Endothelial cell of umbilical vein (primary cell): Measurements from ENCODE around the gene ALK. TPM values are rescaled to one million over a fixed set of nuclear protein-coding genes. Genes with fewer than 3 reads are reported as not detected.

ENCODE experiments used
- BruUV-seq: library from RNA; stranded (reverse); fragments of 400-500 nt; replicated peaks from 2 replicates; lab custom pipeline; 2021; lab: Mats Ljungman, UMichigan
- CTCF ChIA-PET: fragments of 300-600, 350-600 bp; sonication (Branson Sonifier 250); formaldehyde crosslinking; loops from one replicate; lab custom pipeline; 2021; ENCODE audit warnings: antibody characterized with exemption, inconsistent platforms; lab: Charles Lee
- POLR2A ChIA-PET: fragments of 300-600, 350-600 bp; sonication (Branson Sonifier 250); formaldehyde crosslinking; loops from one replicate; lab custom pipeline; 2021; ENCODE audit warnings: antibody characterized with exemption, inconsistent platforms; lab: Charles Lee
- DNase-seq: peaks from one replicate; pipeline ENCODE4 v3.0.0-alpha.2; 2011; ENCODE audit warnings: low read depth, low spot score
- FAIRE-seq: peaks from 2 replicates; lab custom pipeline; 2011; peaks lifted over from hg19 to GRCh38; lab: Jason Lieb, UNC
- H2AFZ ChIP-seq: 2 replicates; pipeline ENCODE4 v1.6.0; 2012; ENCODE audit warnings: low read depth, low read length, control low read depth, inconsistent platforms
- H3K27ac ChIP-seq: 2 replicates; pipeline ENCODE4 v1.5.1; 2011; ENCODE audit warnings: low read depth, mild to moderate bottlenecking, control low read depth, low read length, moderate library complexity; ENCODE audit not compliant: insufficient read depth
- H3K27me3 ChIP-seq, 2 experiments: 2 replicates each; pipeline versions ENCODE4 v1.6.0 to v1.6.1; 2011; ENCODE audit warnings: low read length in 2 of 2, mixed read lengths in 1 of 2; ENCODE audit not compliant: control insufficient read depth in 2 of 2, insufficient read depth in 2 of 2
- H3K36me3 ChIP-seq, 2 experiments: 2 replicates in 1 of 2; 3 replicates in 1 of 2; pipeline ENCODE4 v1.5.1; 2011; ENCODE audit warnings: low read length in 2 of 2, mild to moderate bottlenecking in 1 of 2, moderate library complexity in 1 of 2; ENCODE audit not compliant: control insufficient read depth in 2 of 2, insufficient read depth in 2 of 2; ENCODE audit errors: extremely low read depth in 1 of 2
- H3K4me1 ChIP-seq: 3 replicates; pipeline ENCODE4 v1.5.1; 2011; ENCODE audit warnings: mild to moderate bottlenecking, low read length; ENCODE audit not compliant: control insufficient read depth, insufficient read depth; ENCODE audit errors: extremely low read depth
- H3K4me2 ChIP-seq: 2 replicates; pipeline ENCODE4 v1.6.1; 2011; ENCODE audit warnings: low read length, control low read depth, mixed read lengths; ENCODE audit not compliant: insufficient read depth
- H3K4me3 ChIP-seq, 3 experiments: fragments of 200-600 bp in 1 of 3; sonication (generic), shearing (Covaris generic) in 1 of 3; replicated peaks in 1 of 3; 2 replicates each; pipeline ENCODE4 v1.5.1; 2011 to 2016; ENCODE audit warnings: control low read depth in 3 of 3, low read length in 3 of 3, mild to moderate bottlenecking in 2 of 3, inconsistent platforms in 1 of 3, low read depth in 1 of 3, moderate library complexity in 1 of 3; ENCODE audit not compliant: insufficient read depth in 1 of 3
- H3K79me2 ChIP-seq: 2 replicates; pipeline ENCODE4 v1.6.0; 2012; ENCODE audit warnings: low read length, inconsistent platforms; ENCODE audit not compliant: control insufficient read depth, insufficient read depth
- H3K9ac ChIP-seq: replicated peaks from 2 replicates; pipeline ENCODE3; 2011; ENCODE audit warnings: low read length, control low read depth; ENCODE audit not compliant: insufficient read depth; ENCODE audit errors: extremely low read depth
- H3K9me1 ChIP-seq: replicated peaks from 3 replicates; pipeline ENCODE4 v1.6.0; 2011; ENCODE audit warnings: mild to moderate bottlenecking, low read length; ENCODE audit not compliant: control insufficient read depth, insufficient read depth; ENCODE audit errors: extremely low read depth
- H3K9me3 ChIP-seq: replicated peaks from 2 replicates; pipeline ENCODE4 v1.5.1; 2012; ENCODE audit warnings: low read length, inconsistent platforms; ENCODE audit not compliant: control insufficient read depth, insufficient read depth
- H4K20me1 ChIP-seq: replicated peaks from 2 replicates; pipeline ENCODE3; 2011; ENCODE audit warnings: mild to moderate bottlenecking, low read length; ENCODE audit not compliant: control insufficient read depth, insufficient read depth; ENCODE audit errors: extremely low read depth
- CTCF ChIP-seq, 2 donors: IDR thresholded peaks; 1 replicate in 1 of 2; 2 replicates in 1 of 2; pipeline ENCODE4 v1.5.1; 2011; ENCODE audit warnings: low read length in 2 of 2, mild to moderate bottlenecking in 2 of 2, moderate library complexity in 2 of 2, control low read depth in 1 of 2, inconsistent platforms in 1 of 2, low read depth in 1 of 2; ENCODE audit not compliant: insufficient read depth in 1 of 2; ENCODE audit errors: extremely low read depth in 1 of 2
- EZH2 ChIP-seq: IDR thresholded peaks from 2 replicates; pipeline ENCODE4 v1.6.1; 2012; ENCODE audit warnings: borderline replicate concordance, low read depth, mild to moderate bottlenecking, moderate library complexity, low read length, inconsistent platforms; ENCODE audit not compliant: severe bottlenecking
- FOS ChIP-seq: IDR thresholded peaks from 2 replicates; pipeline ENCODE4 v1.6.1; 2011; ENCODE audit warnings: mild to moderate bottlenecking, low read length, moderate library complexity, borderline replicate concordance; ENCODE audit not compliant: insufficient read depth
- MAX ChIP-seq: IDR thresholded peaks from 2 replicates; pipeline ENCODE4 v1.6.1; 2011; ENCODE audit not compliant: insufficient read depth, insufficient read length
- MYC ChIP-seq: IDR thresholded peaks from one replicate; pipeline ENCODE4 v1.6.1; 2011; ENCODE audit warnings: mild to moderate bottlenecking, low read depth, low read length
- POLR2A ChIP-seq: IDR thresholded peaks from 2 replicates; pipeline ENCODE4 v1.6.1; 2012; ENCODE audit warnings: low read depth, mild to moderate bottlenecking, control low read depth, low read length
- dilution Hi-C: fragments of 300-500 bp; cut with MboI; formaldehyde crosslinking; loops from one replicate; pipeline ENCODE4 v1.15.0; 2019; ENCODE audit warnings: low sequenced_read_pairs; ENCODE audit not compliant: extremely low pct_ligation_motif_present
- intact Hi-C: fragments of 100-400 bp; cut with micrococcal nuclease; formaldehyde crosslinking; loops from one replicate; pipeline ENCODE4 v1.10.0; 2022
- polyA plus RNA-seq, 4 experiments: library from polyadenylated mRNA; depleted of rRNA in 3 of 4; stranded (reverse) in 3 of 4; unstranded in 1 of 4; fragments of >200 nt; gene quantifications; 2 replicates each; pipeline versions ENCODE4 v1.2.1 to v1.2.3, GENCODE V29; 2011 to 2012; ENCODE audit warnings: missing spikeins in 1 of 4
- total RNA-seq: library from RNA; stranded (reverse); gene quantifications from 2 replicates; pipeline ENCODE4 v1.2.3, GENCODE V29; 2021

The ALK gene
- total and polyA plus RNA-seq, 2 donors (not counting 3 experiments of a cell fraction or from before 2014, with no cell fraction given) = not detected

GRCh38 chr2:29923110-29923721 is 1.8 kb upstream of the ALK start:
- FAIRE-seq (peak; percentile 66), DNase-seq (peak; percentile 33)
- Histone ChIP-seq H3K27ac (no peak overlapping the region), H3K4me1 (no peaks in the 10 kb centered on the region), H3K9me1 (no peaks in the 10 kb centered on the region), H3K4me3 (no peak overlapping the region), H2AFZ (no peak overlapping the region), H3K9ac (no peak overlapping the region), H3K36me3 (no peaks in the 10 kb centered on the region), H3K9me3 (no peaks in the 10 kb centered on the region), H3K27me3 (peaks cover 20 to 21% of the 10 kb centered on the region in 2 experiments), H3K4me2 (no peak overlapping the region), H4K20me1 (no peaks in the 10 kb centered on the region), H3K79me2 (no peaks in the 10 kb centered on the region)
- dilution Hi-C loops (no loop called here), intact Hi-C loops (loop anchor here (1.0 kb wide), 1 partner anchor 149 kb away; no protein-coding TSS in a partner anchor)
- ChIA-PET POLR2A (no interaction called here), CTCF (interaction anchor here (0.6 to 4.9 kb wide), 27 partner anchors 9 to 1247 kb away, joined by 3 to 44 read pairs (median 4); no protein-coding TSS in a partner anchor)
- no peak for TF ChIP-seq POLR2A
- TF ChIP-seq EZH2 = no peak
- TF ChIP-seq FOS = no peak
- no peak for TF ChIP-seq MAX
- peak; percentile 78 to 79 for TF ChIP-seq CTCF (IDR thresholded peaks at IDR 0.05; ENCODE audit: extremely low read depth in 1 of 2, insufficient read depth in 1 of 2, low read depth in 1 of 2, low read length in 2 of 2)
- TF ChIP-seq MYC = no peak
- no TSS peak for BruUV-seq
